Tibial nerve (tissue), 4 donors: ENCODE data around the gene GRHL1. TPM values are rescaled to one million over a fixed set of nuclear protein-coding genes. Genes with fewer than 3 reads are reported as not detected.
A peak's percentile ranks its signal among the peaks of the same experiment; 100 is the strongest.

Source experiments
- DNase-seq, 2 donors: peaks; one replicate each; pipeline ENCODE4 v3.0.0-alpha.2; 2019; ENCODE audit warnings: low spot score in 2 of 2
- H3K27ac ChIP-seq, 4 donors: fragments of 200-600 bp; sonication (generic) in 3 of 4; one replicate each; pipeline ENCODE4 v1.5.1; 2017 to 2019; ENCODE audit warnings: mild to moderate bottlenecking in 1 of 4
- H3K27me3 ChIP-seq, 2 donors: fragments of 200-600 bp; sonication (generic) in 1 of 2; one replicate each; pipeline versions ENCODE4 v1.5.1 to v1.6.0; 2017 to 2019
- H3K36me3 ChIP-seq, 3 donors: fragments of 200-600 bp; sonication (generic); one replicate each; pipeline ENCODE4 v1.5.1; 2018 to 2019
- H3K4me1 ChIP-seq, 4 donors: fragments of 200-600 bp; sonication (generic) in 3 of 4; one replicate each; pipeline ENCODE4 v1.5.1; 2017 to 2019
- H3K4me3 ChIP-seq, 4 donors: fragments of 200-600 bp; sonication (generic) in 3 of 4; one replicate each; pipeline ENCODE4 v1.5.1; 2017 to 2019; ENCODE audit warnings: mild to moderate bottlenecking in 1 of 4, moderate library complexity in 1 of 4
- H3K9me3 ChIP-seq, 4 donors: fragments of 200-600 bp; sonication (generic) in 3 of 4; one replicate each; pipeline ENCODE4 v1.5.1; 2017 to 2019
- EP300 ChIP-seq, 2 donors: sonication (generic); formaldehyde crosslinking; IDR thresholded peaks; one replicate each; pipeline ENCODE4 v1.6.1; 2017; ENCODE audit warnings: antibody characterized with exemption in 2 of 2, mild to moderate bottlenecking in 1 of 2
- POLR2A ChIP-seq, 2 donors: fragments of 450-650 bp; IDR thresholded peaks; one replicate each; pipeline ENCODE4 v1.6.1; 2017; ENCODE audit warnings: antibody characterized with exemption in 2 of 2, mild to moderate bottlenecking in 2 of 2, moderate library complexity in 2 of 2
- WGBS, 2 donors: methylation state at CpG; one replicate each; pipeline ENCODE4 v1.1.5; 2018; 5-methylcytosine and 5-hydroxymethylcytosine counted together
- total RNA-seq, 4 donors: library from RNA; depleted of rRNA; stranded (reverse); fragments of >200 nt; gene quantifications; one replicate each; pipeline ENCODE4 v1.1.0, GENCODE V29; 2016
- TF ChIP-seq, protein P1 (sequence below), 5 experiments: fragments of 200-600 bp in 3 of 5; fragments of 450-650 bp in 2 of 5; sonication (generic) in 3 of 5; IDR thresholded peaks; one replicate each; pipeline ENCODE4 v1.5.1; 2016 to 2019; ENCODE audit warnings: antibody characterized with exemption in 5 of 5, mild to moderate bottlenecking in 3 of 5, moderate library complexity in 2 of 5

Gene GRHL1
- total RNA-seq, 4 donors from 2014 or later, result 0.66 to 4.2 (median 2.3) TPM; not detected in 1

DNA sequence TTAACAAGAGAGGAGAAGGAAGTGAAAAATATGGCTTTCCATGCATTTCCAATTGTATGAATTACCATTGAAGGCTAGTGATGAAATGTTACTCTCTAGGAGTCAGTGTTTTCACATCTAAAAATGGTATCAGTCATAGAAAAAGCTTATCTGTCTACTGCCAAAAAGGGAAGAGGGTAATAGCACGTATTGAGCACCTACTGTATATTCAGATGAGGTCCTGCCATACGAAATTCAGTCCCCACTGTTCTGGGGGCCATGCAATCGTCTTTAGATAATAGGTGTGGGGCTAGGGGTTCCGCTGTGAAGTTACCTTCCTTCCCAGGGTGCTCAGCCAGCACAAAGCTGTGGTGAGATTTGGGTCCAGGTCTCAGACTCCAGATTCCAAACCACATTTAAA is 14.2 kb upstream of the GRHL1 start:
- no peak overlapping the region for H3K27ac ChIP-seq
- no peak for DNase-seq
- WGBS, 2 donors, result 89 to 92% methylated on average over 4 of the region's 4 CpGs
- H3K9me3 ChIP-seq, result no peaks in the 10 kb centered on the region
- H3K4me3 ChIP-seq, result no peak overlapping the region
- peaks cover 0 to 24% (median 3%) of the 10 kb centered on the region in 4 donors for H3K4me1 ChIP-seq
- H3K36me3 ChIP-seq, result peaks cover 0 to 29% (median 0%) of the 10 kb centered on the region in 3 donors
- TF ChIP-seq EP300 (IDR thresholded peaks at IDR 0.05) (no peak), POLR2A (IDR thresholded peaks at IDR 0.05) (no peak)
- TF ChIP-seq, protein P1, sequence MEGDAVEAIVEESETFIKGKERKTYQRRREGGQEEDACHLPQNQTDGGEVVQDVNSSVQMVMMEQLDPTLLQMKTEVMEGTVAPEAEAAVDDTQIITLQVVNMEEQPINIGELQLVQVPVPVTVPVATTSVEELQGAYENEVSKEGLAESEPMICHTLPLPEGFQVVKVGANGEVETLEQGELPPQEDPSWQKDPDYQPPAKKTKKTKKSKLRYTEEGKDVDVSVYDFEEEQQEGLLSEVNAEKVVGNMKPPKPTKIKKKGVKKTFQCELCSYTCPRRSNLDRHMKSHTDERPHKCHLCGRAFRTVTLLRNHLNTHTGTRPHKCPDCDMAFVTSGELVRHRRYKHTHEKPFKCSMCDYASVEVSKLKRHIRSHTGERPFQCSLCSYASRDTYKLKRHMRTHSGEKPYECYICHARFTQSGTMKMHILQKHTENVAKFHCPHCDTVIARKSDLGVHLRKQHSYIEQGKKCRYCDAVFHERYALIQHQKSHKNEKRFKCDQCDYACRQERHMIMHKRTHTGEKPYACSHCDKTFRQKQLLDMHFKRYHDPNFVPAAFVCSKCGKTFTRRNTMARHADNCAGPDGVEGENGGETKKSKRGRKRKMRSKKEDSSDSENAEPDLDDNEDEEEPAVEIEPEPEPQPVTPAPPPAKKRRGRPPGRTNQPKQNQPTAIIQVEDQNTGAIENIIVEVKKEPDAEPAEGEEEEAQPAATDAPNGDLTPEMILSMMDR (IDR thresholded peaks at IDR 0.05), result no peak
- no peaks in the 10 kb centered on the region for H3K27me3 ChIP-seq

DNA sequence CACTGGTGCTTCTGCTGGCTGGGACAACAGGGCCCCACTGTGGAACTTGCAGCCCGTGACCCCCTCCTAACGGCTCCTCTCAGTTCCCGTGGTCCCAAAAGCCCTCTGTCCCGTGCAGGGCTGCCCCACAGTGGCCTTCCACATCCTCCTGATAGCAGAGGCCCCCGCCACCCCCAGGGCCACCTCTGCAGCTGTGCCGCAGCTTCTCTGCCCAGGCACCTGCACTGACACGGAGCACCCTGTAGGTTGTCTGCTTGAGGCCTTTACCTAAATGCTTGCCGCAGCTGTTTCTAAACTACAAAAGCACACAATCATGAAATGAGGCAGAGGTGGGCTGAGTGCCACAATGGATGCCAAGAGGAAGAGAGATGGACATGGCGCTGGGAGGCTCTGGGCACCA is 13.5 kb upstream of the GRHL1 start:
- no peak for DNase-seq
- no peak overlapping the region for H3K4me3 ChIP-seq
- TF ChIP-seq, protein P1 (IDR thresholded peaks at IDR 0.05), result no peak
- no peak for TF ChIP-seq EP300 (IDR thresholded peaks at IDR 0.05)
- no peak for TF ChIP-seq POLR2A (IDR thresholded peaks at IDR 0.05)
- peaks cover 0 to 22% (median 0%) of the 10 kb centered on the region in 3 donors for H3K36me3 ChIP-seq
- H3K27ac ChIP-seq, result no peak overlapping the region
- H3K4me1 ChIP-seq, result peaks cover 0 to 24% (median 3%) of the 10 kb centered on the region in 4 donors
- 78 to 85% methylated on average over 9 of the region's 9 CpGs for WGBS, 2 donors
- H3K27me3 ChIP-seq, result no peaks in the 10 kb centered on the region
- H3K9me3 ChIP-seq, result no peaks in the 10 kb centered on the region

DNA sequence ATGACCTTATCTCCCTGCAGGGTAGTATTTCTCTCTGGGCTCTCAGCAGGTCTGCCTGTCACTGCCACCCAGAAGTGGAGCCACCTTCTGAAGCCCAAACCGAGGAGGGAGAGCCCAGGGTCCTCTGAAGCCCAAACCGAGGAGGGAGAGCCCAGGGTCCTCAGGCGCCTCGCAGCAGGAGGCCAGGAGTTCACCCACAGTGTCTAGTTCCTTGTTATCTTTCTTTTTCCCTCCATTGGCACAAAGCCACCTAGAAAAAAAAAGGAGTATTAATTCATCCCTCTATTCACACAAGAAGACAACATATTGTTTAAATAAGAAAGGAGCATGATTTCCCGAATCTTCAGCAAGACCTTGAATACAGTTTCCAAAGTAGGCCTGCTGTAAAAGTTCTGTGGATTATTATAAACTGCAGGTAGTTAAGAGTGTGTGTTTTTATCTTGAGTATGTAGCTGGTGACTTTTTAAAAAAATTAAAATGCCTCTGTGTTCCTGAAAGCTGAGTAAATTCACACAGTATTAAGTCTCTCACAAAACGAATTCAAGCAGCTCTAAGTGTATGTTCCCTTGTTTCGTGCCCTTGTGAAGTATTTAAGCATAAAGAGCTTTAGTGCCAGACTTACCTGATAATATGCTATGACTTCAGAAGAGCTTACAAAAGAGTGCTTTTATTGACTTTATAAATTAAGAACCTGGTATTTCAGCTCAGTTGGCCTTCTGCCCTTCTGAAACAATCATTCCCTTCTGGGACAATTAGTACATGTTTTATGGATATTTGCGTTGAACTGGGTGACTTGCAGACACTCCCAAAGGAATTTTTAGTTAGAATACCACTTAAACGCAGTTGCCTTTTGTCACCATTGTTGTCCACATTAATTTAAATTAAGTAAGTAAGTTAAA is 11.7 kb upstream of the GRHL1 start:
- H3K9me3 ChIP-seq, result no peaks in the 10 kb centered on the region
- no peak overlapping the region for H3K4me3 ChIP-seq
- H3K27ac ChIP-seq, result no peak overlapping the region
- peaks cover 0 to 24% (median 3%) of the 10 kb centered on the region in 4 donors for H3K4me1 ChIP-seq
- DNase-seq, result no peak
- WGBS, 2 donors, result 54 to 59% methylated on average over 9 of the region's 9 CpGs
- peaks cover 0 to 5% (median 0%) of the 10 kb centered on the region in 3 donors for H3K36me3 ChIP-seq
- H3K27me3 ChIP-seq, result no peaks in the 10 kb centered on the region
- TF ChIP-seq, protein P1 (IDR thresholded peaks at IDR 0.05), result no peak
- TF ChIP-seq EP300 (IDR thresholded peaks at IDR 0.05), result no peak
- no peak for TF ChIP-seq POLR2A (IDR thresholded peaks at IDR 0.05)

DNA sequence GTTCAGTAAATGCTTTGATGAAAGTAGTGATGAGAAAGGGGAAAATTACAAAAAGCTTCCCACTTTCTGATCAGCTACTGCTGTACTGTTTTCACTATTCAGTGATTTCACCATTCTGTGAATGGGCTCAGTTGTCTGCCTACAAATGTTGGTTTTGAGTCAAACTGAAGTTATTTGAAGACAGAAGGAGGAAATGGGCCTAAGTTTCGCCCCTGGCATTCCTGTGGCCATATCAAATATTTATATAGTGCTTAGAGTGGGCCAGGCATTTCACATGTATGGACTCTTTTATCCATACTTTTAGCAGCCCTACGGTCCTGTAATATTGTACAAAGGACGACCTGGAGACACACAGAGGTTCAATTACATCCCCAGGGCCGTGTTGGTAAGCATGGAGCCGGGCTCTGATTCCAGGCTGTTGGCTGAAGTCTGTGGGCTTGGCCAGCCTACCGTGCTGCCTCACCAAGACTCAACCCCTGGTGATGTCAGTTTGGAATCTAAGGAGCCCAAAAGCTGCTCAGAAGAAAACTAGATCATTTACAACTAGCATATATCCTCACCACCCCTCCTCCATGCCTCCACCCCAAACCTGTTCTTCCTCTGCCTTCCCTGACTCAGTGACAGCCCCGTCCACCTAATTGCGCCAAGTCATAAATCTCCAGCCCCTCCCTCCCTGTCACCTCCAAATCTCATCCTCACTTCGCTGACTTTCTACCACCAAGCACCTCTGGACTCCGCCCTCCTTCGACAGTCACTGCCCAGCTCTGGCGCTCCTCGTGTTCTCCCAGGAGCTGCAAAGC is 10.1 kb upstream of the GRHL1 start:
- H3K4me1 ChIP-seq, result peaks cover 0 to 24% (median 3%) of the 10 kb centered on the region in 4 donors
- H3K36me3 ChIP-seq, result no peaks in the 10 kb centered on the region
- peak overlapping the region in 1 of 4 donors; percentile 42 for H3K27ac ChIP-seq
- no peak for DNase-seq
- WGBS, 2 donors, result 58 to 59% methylated on average over 13 of the region's 13 CpGs
- no peaks in the 10 kb centered on the region for H3K27me3 ChIP-seq
- no peaks in the 10 kb centered on the region for H3K9me3 ChIP-seq
- H3K4me3 ChIP-seq, result no peak overlapping the region
- TF ChIP-seq EP300 (IDR thresholded peaks at IDR 0.05), result no peak
- no peak for TF ChIP-seq POLR2A (IDR thresholded peaks at IDR 0.05)
- TF ChIP-seq, protein P1 (IDR thresholded peaks at IDR 0.05), result no peak
